B cell (primary cell): Measurements from ENCODE around the gene DSPP. TPM values are rescaled to one million over a fixed set of nuclear protein-coding genes. Genes with fewer than 3 reads are reported as not detected.

Experiments
- ATAC-seq: fragments of 200-7000 bp; cut with Tn5 transposase; one replicate; pipeline ENCODE4 v1.10.0; 2021; ENCODE audit warnings: low read depth, mild to moderate bottlenecking, moderate number of reproducible peaks, moderate library complexity
- CTCF ChIA-PET: fragments of 350-600 bp; sonication (Branson Sonifier 250); formaldehyde crosslinking; loops from one replicate; lab custom pipeline; 2021; ENCODE audit warnings: antibody characterized with exemption, inconsistent platforms; lab: Charles Lee
- POLR2A ChIA-PET: fragments of 350-600 bp; sonication (Branson Sonifier 250); formaldehyde crosslinking; loops from one replicate; lab custom pipeline; 2021; ENCODE audit warnings: antibody characterized with exemption; lab: Charles Lee
- DNase-seq: peaks from one replicate; pipeline ENCODE4 v3.0.0; 2013
- H2AFZ ChIP-seq: 2 replicates; pipeline ENCODE4 v1.6.1; 2012; ENCODE audit warnings: mild to moderate bottlenecking, low read depth, low read length; ENCODE audit not compliant: insufficient read depth, poor library complexity, severe bottlenecking
- H3K27ac ChIP-seq, 2 donors: 1 replicate in 1 of 2; 2 replicates in 1 of 2; pipeline ENCODE4 v1.5.1; 2012 to 2013; ENCODE audit warnings: low read length in 2 of 2, mild to moderate bottlenecking in 2 of 2, moderate library complexity in 1 of 2
- H3K27me3 ChIP-seq, 4 experiments: fragments of 200-600 bp in 1 of 4; sonication (generic) in 1 of 4; replicated peaks in 1 of 4; 1 replicate in 2 of 4; 2 replicates in 2 of 4; pipeline versions ENCODE4 v1.6.1 to v1.7.0; 2013 to 2016; ENCODE audit warnings: low read length in 3 of 4, mild to moderate bottlenecking in 2 of 4, mixed read lengths in 1 of 4, moderate library complexity in 1 of 4; ENCODE audit not compliant: insufficient read depth in 4 of 4, control insufficient read depth in 3 of 4; ENCODE audit errors: control extremely low read depth in 1 of 4
- H3K36me3 ChIP-seq, 2 experiments: replicated peaks in 1 of 2; 1 replicate in 1 of 2; 2 replicates in 1 of 2; pipeline versions ENCODE4 v1.6.1 to v1.7.1; 2013; ENCODE audit warnings: low read length in 1 of 2; ENCODE audit not compliant: insufficient read depth in 2 of 2, control insufficient read depth in 1 of 2; ENCODE audit errors: control extremely low read depth in 1 of 2, extremely low read depth in 1 of 2
- H3K4me1 ChIP-seq, 2 donors: fragments of 200-600 bp in 1 of 2; sonication (generic) in 1 of 2; 1 replicate in 1 of 2; 2 replicates in 1 of 2; pipeline versions ENCODE4 v1.5.1 to v1.6.1; 2013 to 2017; ENCODE audit warnings: low read length in 2 of 2; ENCODE audit not compliant: control insufficient read depth in 2 of 2, insufficient read depth in 2 of 2
- H3K4me2 ChIP-seq: replicated peaks from 2 replicates; pipeline ENCODE3; 2012; ENCODE audit warnings: mild to moderate bottlenecking, low read depth, low read length; ENCODE audit not compliant: poor library complexity, severe bottlenecking
- H3K4me3 ChIP-seq, 5 experiments: fragments of 200-600 bp in 1 of 5; sonication (generic) in 1 of 5; 1 replicate in 3 of 5; 2 replicates in 2 of 5; pipeline versions ENCODE4 v1.5.1 to v1.7.0; 2011 to 2016; ENCODE audit warnings: low read length in 4 of 5, mild to moderate bottlenecking in 4 of 5, low read depth in 2 of 5, control low read depth in 1 of 5, moderate library complexity in 1 of 5; ENCODE audit not compliant: insufficient read depth in 1 of 5; ENCODE audit errors: control extremely low read depth in 1 of 5, extremely low read depth in 1 of 5
- H3K79me2 ChIP-seq: fragments of 200-600 bp; sonication (generic); one replicate; pipeline ENCODE4 v1.6.0; 2016; ENCODE audit warnings: low read length; ENCODE audit not compliant: control insufficient read depth, insufficient read depth
- H3K9ac ChIP-seq: fragments of 200-600 bp; sonication (generic); 2 replicates; pipeline ENCODE4 v1.6.1; 2017; ENCODE audit warnings: mild to moderate bottlenecking, low read length, moderate library complexity
- H3K9me3 ChIP-seq, 3 donors: one replicate each; pipeline versions ENCODE4 v1.6.1 to v1.7.1; 2013; ENCODE audit warnings: low read length in 2 of 3; ENCODE audit not compliant: control insufficient read depth in 2 of 3, insufficient read depth in 1 of 3; ENCODE audit errors: control extremely low read depth in 1 of 3
- H4K20me1 ChIP-seq: 2 replicates; pipeline ENCODE4 v1.6.0; 2012; ENCODE audit warnings: mild to moderate bottlenecking, low read length; ENCODE audit not compliant: insufficient read depth, control insufficient read depth, poor library complexity, severe bottlenecking
- H3K27ac Mint-ChIP-seq: one replicate; pipeline ENCODE4 v1.8.0; 2021; ENCODE audit warnings: mixed read lengths
- H3K27me3 Mint-ChIP-seq: one replicate; pipeline ENCODE4 v1.8.0; 2021; ENCODE audit warnings: mixed read lengths
- H3K4me1 Mint-ChIP-seq: one replicate; pipeline ENCODE4 v1.8.0; 2021; ENCODE audit warnings: mixed read lengths
- H3K4me3 Mint-ChIP-seq: one replicate; pipeline ENCODE4 v1.8.0; 2021; ENCODE audit warnings: mixed read lengths
- H3K9me3 Mint-ChIP-seq: one replicate; pipeline ENCODE4 v1.8.0; 2022; ENCODE audit warnings: mixed read lengths; ENCODE audit not compliant: insufficient read depth
- EZH2 ChIP-seq: IDR thresholded peaks from 2 replicates; pipeline ENCODE4 v1.6.1; 2012; ENCODE audit warnings: borderline replicate concordance, low read depth, mild to moderate bottlenecking, moderate library complexity, low read length; ENCODE audit not compliant: insufficient read depth, poor library complexity, severe bottlenecking
- WGBS: methylation state at CpG from one replicate; pipeline ENCODE4 v1.1.5; 2013; ENCODE audit warnings: missing lambda C conversion rate; ENCODE audit not compliant: insufficient coverage; 5-methylcytosine and 5-hydroxymethylcytosine counted together
- intact Hi-C: fragments of 100-400 bp; cut with micrococcal nuclease; formaldehyde crosslinking; loops from one replicate; pipeline ENCODE4 v1.10.0; 2022
- polyA plus RNA-seq: library from polyadenylated mRNA; depleted of rRNA; stranded (reverse); fragments of >200 nt; gene quantifications from 2 replicates; pipeline ENCODE4 v1.2.3, GENCODE V29; 2012
- total RNA-seq, 2 donors: library from RNA; stranded (reverse); fragments of 120-200 nt in 1 of 2; gene quantifications; 1 replicate in 1 of 2; 2 replicates in 1 of 2; pipeline versions ENCODE4 v1.2.3 to v1.2.4, GENCODE V29; 2013 to 2022
- TF ChIP-seq, protein P1 (sequence below): fragments of 200-600 bp; IDR thresholded peaks from one replicate; pipeline ENCODE4 v1.8.0; 2022; ENCODE audit warnings: antibody characterized with exemption, mild to moderate bottlenecking

The DSPP gene
- total and polyA plus RNA-seq, 2 donors (not counting 1 experiment from before 2014, with no cell fraction given), result not detected

- DNase-seq (no peak), ATAC-seq (no peak)
- peaks cover 7% of the 10 kb centered on the region for H3K4me1 Mint-ChIP-seq
- Histone ChIP-seq H3K79me2 (no peaks in the 10 kb centered on the region), H3K36me3 (no peaks in the 10 kb centered on the region), H3K9ac (no peak overlapping the region), H3K4me2 (no peak overlapping the region), H3K9me3 (no peaks in the 10 kb centered on the region), H3K4me1 (peaks cover 6 to 7% of the 10 kb centered on the region in 2 donors), H3K4me3 (no peak overlapping the region), H2AFZ (no peak overlapping the region), H3K27ac (no peak overlapping the region), H4K20me1 (no peaks in the 10 kb centered on the region), H3K27me3 (no peaks in the 10 kb centered on the region)
- intact Hi-C loops, result no loop called here
- H3K27me3 Mint-ChIP-seq, result no peaks in the 10 kb centered on the region
- ChIA-PET POLR2A (no interaction called here), CTCF (no interaction called here)
- 92% methylated on average over 2 of the region's 2 CpGs for WGBS
- no peak for TF ChIP-seq EZH2
- H3K9me3 Mint-ChIP-seq, result no peaks in the 10 kb centered on the region
- no peak overlapping the region for H3K4me3 Mint-ChIP-seq
- no peak overlapping the region for H3K27ac Mint-ChIP-seq
Measured at GRCh38 chr4:87560802-87561201, 47.5 kb upstream of the DSPP start.

DNA sequence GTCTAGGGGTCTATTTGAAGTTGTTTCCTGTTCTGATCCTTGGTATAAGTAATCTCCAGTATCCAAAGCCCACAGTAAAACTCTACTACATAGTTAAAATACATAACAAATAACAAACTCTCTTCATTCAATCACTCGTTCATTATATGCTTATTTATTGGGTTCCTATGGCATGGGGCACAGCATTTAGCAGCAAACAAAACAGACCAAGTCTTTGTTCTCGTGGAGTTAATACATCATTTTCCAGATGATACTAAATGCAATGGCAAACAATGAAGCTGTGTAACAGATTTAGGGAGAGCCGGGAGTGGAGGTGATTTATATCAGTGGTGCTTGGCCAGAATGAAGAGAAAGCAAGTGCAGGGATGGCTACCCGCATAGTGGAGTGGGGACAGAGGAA is 42.6 kb upstream of the DSPP start:
- Mint-ChIP-seq H3K27me3 (no peaks in the 10 kb centered on the region), H3K27ac (no peak overlapping the region), H3K9me3 (no peaks in the 10 kb centered on the region), H3K4me1 (no peaks in the 10 kb centered on the region), H3K4me3 (no peak overlapping the region)
- POLR2A ChIA-PET, result no interaction called here
- Histone ChIP-seq H4K20me1 (no peaks in the 10 kb centered on the region), H3K27me3 (no peaks in the 10 kb centered on the region), H3K9ac (no peak overlapping the region), H2AFZ (no peak overlapping the region), H3K36me3 (no peaks in the 10 kb centered on the region), H3K4me2 (no peak overlapping the region), H3K79me2 (no peaks in the 10 kb centered on the region), H3K4me1 (no peaks in the 10 kb centered on the region), H3K4me3 (no peak overlapping the region), H3K27ac (no peak overlapping the region), H3K9me3 (no peaks in the 10 kb centered on the region)
- CTCF ChIA-PET, result no interaction called here
- intact Hi-C loops, result no loop called here
- 96% methylated on average over 3 of the region's 4 CpGs for WGBS
- TF ChIP-seq EZH2, result no peak
- TF ChIP-seq, protein P1, sequence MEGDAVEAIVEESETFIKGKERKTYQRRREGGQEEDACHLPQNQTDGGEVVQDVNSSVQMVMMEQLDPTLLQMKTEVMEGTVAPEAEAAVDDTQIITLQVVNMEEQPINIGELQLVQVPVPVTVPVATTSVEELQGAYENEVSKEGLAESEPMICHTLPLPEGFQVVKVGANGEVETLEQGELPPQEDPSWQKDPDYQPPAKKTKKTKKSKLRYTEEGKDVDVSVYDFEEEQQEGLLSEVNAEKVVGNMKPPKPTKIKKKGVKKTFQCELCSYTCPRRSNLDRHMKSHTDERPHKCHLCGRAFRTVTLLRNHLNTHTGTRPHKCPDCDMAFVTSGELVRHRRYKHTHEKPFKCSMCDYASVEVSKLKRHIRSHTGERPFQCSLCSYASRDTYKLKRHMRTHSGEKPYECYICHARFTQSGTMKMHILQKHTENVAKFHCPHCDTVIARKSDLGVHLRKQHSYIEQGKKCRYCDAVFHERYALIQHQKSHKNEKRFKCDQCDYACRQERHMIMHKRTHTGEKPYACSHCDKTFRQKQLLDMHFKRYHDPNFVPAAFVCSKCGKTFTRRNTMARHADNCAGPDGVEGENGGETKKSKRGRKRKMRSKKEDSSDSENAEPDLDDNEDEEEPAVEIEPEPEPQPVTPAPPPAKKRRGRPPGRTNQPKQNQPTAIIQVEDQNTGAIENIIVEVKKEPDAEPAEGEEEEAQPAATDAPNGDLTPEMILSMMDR, result no peak
- ATAC-seq (no peak), DNase-seq (no peak)
